GM12865 (cell line): ENCODE measurements around the gene EML5.
A peak's percentile ranks its signal among the peaks of the same experiment; 100 is the strongest.

ENCODE experiments used
- DNase-seq: peaks from one replicate; pipeline ENCODE4 v3.0.0; 2010; ENCODE audit warnings: low read depth
- H3K4me3 ChIP-seq: 2 replicates; pipeline ENCODE4 v1.5.1; 2011; ENCODE audit warnings: mild to moderate bottlenecking, low read depth, low read length, control low read depth
- TF ChIP-seq, protein P1 (sequence below): IDR thresholded peaks from 2 replicates; pipeline ENCODE4 v1.5.1; 2011; ENCODE audit warnings: low read length, control low read depth, low read depth, inconsistent platforms; ENCODE audit not compliant: insufficient read depth; ENCODE audit errors: missing control alignments

EML5 gene

GRCh38 chr14:88804035-88804434 is 11.3 kb upstream of the EML5 start:
- no peak for DNase-seq
- TF ChIP-seq, protein P1, sequence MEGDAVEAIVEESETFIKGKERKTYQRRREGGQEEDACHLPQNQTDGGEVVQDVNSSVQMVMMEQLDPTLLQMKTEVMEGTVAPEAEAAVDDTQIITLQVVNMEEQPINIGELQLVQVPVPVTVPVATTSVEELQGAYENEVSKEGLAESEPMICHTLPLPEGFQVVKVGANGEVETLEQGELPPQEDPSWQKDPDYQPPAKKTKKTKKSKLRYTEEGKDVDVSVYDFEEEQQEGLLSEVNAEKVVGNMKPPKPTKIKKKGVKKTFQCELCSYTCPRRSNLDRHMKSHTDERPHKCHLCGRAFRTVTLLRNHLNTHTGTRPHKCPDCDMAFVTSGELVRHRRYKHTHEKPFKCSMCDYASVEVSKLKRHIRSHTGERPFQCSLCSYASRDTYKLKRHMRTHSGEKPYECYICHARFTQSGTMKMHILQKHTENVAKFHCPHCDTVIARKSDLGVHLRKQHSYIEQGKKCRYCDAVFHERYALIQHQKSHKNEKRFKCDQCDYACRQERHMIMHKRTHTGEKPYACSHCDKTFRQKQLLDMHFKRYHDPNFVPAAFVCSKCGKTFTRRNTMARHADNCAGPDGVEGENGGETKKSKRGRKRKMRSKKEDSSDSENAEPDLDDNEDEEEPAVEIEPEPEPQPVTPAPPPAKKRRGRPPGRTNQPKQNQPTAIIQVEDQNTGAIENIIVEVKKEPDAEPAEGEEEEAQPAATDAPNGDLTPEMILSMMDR = no peak
- no peak overlapping the region for H3K4me3 ChIP-seq

- no peak for DNase-seq
- TF ChIP-seq, protein P1 = no peak
- H3K4me3 ChIP-seq = no peak overlapping the region
Observed at GRCh38 chr14:88802596-88802995, 9.8 kb upstream of the EML5 start.

- H3K4me3 ChIP-seq = no peak overlapping the region
- TF ChIP-seq, protein P1 = no peak
- no peak for DNase-seq
Observed at GRCh38 chr14:88799522-88799921, 6.8 kb upstream of the EML5 start.

- no peak for DNase-seq
- H3K4me3 ChIP-seq = no peak overlapping the region
- TF ChIP-seq, protein P1 = no peak
Observed at GRCh38 chr14:88798156-88798555, 5.4 kb upstream of the EML5 start.

GRCh38 chr14:88793259-88793625 is 489 bp upstream of the EML5 start:
- TF ChIP-seq, protein P1 = no peak
- H3K4me3 ChIP-seq = peak overlapping the region; percentile 75
- peak; percentile 1 for DNase-seq

DNA sequence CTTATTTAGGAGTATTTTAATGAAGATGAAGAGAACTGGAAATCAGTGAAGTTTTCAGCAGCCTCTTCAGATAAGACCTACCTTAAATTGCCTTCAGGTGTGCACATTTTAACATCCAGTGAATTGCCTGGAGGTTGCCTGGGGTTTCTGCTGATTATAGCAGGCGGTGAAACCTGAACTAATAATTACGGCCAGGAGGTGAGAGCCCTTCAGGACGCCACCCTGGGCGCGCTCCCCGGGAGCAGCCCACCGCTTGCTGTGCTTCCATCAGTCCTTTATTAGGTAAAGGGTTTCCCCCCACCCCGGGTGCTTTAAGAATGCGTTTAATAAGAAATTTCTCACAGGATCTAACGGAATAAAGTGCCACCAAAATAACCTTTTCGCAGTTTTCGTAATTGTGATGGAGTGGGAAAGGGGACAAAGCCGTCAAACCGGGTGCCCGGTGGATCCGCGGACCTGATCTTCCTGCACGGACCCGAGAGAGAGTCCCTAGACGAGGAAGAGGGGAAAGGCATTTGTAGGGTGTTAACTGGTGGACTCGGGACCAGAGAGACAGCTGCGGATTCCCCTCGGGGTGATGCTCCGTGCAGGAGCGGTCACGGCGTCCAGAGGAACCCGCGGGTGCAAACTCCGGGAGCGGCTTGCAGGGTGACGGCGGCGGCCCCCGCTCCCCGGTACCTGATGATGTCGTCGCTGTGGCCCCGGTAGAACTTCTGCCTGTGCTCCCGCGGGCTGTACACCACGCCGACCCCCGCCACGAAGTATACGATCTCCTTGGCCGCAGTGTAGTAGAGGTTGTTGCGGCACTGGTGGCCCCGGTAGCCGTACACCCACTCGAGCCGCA is 902 bp downstream of the EML5 start:
- TF ChIP-seq, protein P1 = no peak
- peak overlapping the region; percentile 75 for H3K4me3 ChIP-seq
- DNase-seq = peak; percentile 7

DNA sequence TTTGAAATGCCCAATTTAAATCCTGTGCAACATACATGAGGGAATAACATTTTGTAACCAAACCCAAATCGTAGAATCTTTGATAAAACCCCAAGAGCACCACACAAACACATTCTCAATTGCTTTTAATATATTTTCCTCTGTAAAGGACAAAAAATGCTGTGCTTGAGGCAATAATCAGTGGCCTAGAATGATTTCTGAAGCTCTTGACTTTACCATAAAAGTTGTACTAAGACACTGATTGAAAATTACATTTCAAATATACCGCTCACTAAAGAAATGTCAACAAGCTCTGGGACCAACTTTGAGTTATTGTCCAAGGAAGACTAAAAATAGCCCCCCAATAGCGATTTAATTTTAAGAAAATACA is 1.5 kb downstream of the EML5 start:
- no peak for DNase-seq
- no peak overlapping the region for H3K4me3 ChIP-seq
- TF ChIP-seq, protein P1 = no peak
